Upper lobe of left lung (tissue), 4 donors: ENCODE measurements around the gene PLXNB2.

Experiments
- CTCF ChIP-seq, 6 experiments: fragments of 450-650 bp in 4 of 6; fragments of 200-600 bp in 2 of 6; sonication (generic) in 2 of 6; IDR thresholded peaks; one replicate each; pipeline ENCODE4 v1.5.1; 2016 to 2019; ENCODE audit warnings: antibody characterized with exemption in 6 of 6
- EP300 ChIP-seq, 4 donors: sonication (generic); formaldehyde crosslinking; IDR thresholded peaks; one replicate each; pipeline ENCODE4 v1.5.1; 2017; ENCODE audit warnings: antibody characterized with exemption in 4 of 4, control low read depth in 2 of 4
- POLR2A ChIP-seq, 4 donors: fragments of 450-650 bp; IDR thresholded peaks; one replicate each; pipeline ENCODE4 v1.5.1; 2016 to 2017; ENCODE audit warnings: antibody characterized with exemption in 4 of 4, mild to moderate bottlenecking in 2 of 4

GRCh38 chr22:50289942-50290630 is 17.4 kb downstream of the PLXNB2 start:
- TF ChIP-seq CTCF (IDR thresholded peaks at IDR 0.05) (no peak), EP300 (IDR thresholded peaks at IDR 0.05) (no peak), POLR2A (IDR thresholded peaks at IDR 0.05) (no peak)
